ENCODE data around the gene STK11IP. TPM values are rescaled to one million over a fixed set of nuclear protein-coding genes. Genes with fewer than 3 reads are reported as not detected.
"Not testable (repeated sequence)": the region's sequence is repeated elsewhere in the genome, so short reads cannot be mapped to it uniquely, and the experiment has no call there.

Gene STK11IP
- total RNA-seq, 2 donors from 2014 or later: 18.6 to 22.4 TPM

DNA sequence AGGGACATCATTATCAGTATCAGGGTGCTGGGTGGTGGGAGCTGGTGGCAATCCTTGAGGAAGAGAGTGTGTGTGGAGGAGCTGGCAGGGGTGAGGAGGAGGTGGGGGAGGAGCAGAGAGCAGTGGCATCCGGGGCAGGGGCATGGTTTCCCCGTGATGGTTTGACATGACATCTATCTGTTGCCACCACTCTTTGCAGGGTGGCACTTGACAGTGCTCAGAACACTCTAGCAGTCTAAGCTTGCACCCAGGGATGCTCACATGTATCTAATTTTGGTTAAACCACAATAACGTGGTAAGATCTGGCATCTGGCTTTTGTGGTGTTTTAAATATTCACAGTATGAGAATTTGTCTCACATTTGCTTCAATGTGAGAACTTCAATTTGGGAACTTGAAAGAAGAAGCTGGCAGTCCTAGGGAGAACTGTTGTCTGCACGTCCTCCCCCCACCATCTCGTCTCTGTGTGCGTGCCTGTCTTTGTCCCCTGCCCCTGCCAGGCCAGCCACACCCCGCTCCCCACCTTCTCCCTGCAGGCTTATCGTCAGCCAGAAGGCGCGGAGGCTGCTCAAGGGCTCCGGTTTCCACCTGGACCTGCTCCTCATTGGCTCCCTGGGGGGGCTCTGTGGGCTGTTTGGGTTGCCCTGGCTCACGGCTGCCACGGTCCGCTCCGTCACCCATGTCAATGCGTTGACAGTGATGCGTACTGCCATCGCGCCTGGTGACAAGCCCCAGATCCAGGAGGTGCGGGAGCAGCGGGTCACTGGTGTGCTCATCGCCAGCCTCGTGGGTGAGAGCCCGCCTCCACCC is 41.5 kb downstream of the STK11IP start:
- peak; percentile 80 for DNase-seq (ENCODE audit: low spot score)
- intact Hi-C loops (cut with DNase I): loop anchor here (2.0 to 10.0 kb wide), 2 partner anchors 94 to 784 kb away; partner anchors contain the start of genes TMEM198 (in 1 of the 2) and WNT6 (in 1 of the 2)

DNA sequence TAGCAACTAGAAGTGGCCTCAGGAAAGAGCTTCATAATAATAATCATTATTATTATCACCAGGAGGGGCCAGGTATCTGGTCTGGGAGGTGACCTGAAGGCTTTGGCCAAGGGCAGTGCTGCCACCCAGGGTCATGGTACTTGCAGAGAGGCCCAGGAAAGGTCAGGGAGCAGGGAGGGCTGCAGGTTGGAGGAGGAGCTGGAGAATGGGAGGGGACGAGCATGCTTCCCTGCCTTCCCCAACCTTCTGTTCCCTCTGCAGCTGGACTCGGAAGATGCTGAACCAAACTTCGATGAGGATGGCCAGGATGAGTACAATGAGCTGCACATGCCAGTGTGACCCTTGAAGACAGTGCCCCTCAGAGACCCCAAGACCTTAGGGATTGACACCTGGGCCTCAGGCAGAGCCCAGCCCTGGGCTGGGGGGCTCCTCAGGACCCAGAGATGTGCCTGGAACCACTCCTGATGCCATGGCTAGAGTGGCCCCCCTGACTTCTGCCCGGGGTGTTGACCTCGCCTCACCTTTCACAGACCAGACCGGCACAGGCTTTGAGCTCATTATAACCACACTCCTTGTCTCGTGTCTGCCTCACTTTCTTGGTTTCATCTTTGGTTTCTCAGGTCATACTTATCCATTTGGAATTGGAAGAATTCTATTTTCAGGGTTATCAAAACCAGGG is 43.9 kb downstream of the STK11IP start:
- intact Hi-C loops (cut with DNase I): loop anchor here in 1 of 2 donors (10.0 kb wide), 1 partner anchor 97 kb away; the partner anchor contains the start of genes CHPF and TMEM198
- no peak for DNase-seq (ENCODE audit: low spot score)

DNA sequence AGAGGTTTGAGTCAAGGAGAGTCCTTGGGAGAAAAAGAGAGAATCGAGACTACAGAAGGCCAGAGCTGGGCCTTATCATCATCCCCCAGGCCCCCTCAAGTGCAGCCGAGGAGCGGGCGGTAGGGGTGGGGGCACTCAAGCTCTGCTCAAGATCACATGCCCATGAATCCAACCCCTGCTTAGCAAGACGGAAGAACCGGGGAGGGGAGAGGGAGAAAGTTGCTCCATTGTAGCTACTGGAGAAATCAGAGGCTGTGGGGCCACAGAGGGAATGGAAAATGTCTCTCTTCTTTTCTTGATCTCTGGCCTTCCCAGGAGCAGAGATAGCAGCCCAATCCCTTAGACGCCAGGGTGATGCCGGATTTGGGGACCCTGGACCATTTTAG is 44.4 kb downstream of the STK11IP start:
- intact Hi-C loops (cut with DNase I): loop anchor here in 1 of 2 donors (10.0 kb wide), 1 partner anchor 97 kb away; the partner anchor contains the start of genes CHPF and TMEM198
- no peak for DNase-seq (ENCODE audit: low spot score)

DNA sequence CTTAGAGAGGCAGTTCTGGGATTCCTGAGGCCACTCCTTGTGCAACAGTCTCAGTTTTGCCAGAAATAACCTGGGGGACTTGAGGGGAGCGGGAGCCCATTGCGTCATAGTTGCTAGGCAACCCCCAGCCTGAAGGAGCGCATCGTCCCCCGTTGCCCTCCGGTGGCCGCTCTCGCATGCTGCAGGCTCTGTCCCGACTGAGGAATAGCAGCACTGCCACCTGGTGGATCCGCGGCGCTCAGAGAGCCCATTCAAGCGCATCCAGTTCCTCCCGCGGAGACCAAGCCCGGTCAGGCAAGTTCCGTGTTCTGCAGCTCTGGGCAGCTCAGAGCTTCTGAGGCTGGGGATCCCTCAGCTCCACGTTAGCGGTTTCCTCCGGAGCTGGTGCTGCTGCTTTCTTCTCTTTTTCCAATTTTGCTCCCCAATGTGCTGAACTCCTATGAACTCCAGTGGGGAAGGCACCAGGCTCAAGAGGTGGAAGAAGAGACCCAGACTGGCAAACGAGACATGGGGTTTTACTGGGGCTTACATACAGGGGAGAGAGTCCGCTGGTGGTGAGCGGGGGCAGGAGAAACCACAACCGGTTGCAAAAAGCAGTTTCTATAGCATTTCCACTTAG is 44.9 kb downstream of the STK11IP start:
- intact Hi-C loops (cut with DNase I): loop anchor here in 1 of 2 donors (10.0 kb wide), 1 partner anchor 98 kb away; the partner anchor contains the start of genes CHPF and TMEM198
- peak; percentile 99 for DNase-seq (ENCODE audit: low spot score)

DNA sequence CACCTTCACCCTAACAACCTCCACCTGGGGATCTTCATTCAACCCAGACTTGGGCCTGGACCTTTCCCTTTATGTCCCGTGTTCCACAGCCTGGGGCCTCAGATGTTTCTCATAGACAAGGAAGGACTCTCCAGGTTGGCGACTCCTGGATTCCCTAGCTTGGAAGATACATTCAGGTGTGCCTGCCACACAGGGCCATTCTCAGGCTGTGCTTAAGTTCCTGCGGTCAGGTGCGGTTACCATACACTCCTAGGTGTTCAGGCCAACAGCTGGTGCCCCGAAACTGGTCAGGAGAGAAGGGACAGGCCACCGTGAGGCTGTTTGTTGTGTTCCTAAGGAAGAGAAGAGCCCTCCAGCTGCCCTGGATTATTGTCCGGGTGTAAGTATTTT is 45.4 kb downstream of the STK11IP start:
- intact Hi-C loops (cut with DNase I): loop anchor here in 1 of 2 donors (10.0 kb wide), 1 partner anchor 98 kb away; the partner anchor contains the start of genes CHPF and TMEM198

DNA sequence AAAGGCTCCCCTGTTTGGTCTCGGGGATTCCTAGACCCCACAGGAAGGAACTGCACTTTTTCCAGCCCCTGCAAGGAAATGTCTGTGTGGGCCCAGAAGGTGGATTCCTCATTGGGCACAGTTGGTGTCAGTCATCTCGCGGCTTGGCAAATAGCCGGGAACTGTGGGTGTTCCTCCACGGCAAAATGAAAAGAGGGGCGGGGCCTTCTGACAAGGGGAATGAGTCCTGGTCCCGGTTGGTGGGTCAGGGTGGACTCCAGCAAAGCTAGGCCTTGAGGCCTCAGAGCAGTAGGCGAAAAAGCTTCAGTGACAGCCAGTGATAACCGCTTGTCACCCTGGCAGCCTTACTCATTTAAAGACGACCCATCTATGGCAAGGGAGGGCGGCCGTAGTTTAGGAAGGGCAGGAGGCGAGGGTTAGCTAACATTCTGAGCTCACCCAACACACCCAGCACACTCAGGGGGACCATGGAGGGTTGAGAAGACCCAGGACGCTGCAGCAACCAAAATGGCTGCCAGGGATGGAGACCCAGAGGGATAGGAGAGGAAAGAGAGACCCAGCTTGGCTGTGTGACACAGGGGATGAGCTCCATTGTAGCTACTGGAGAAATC is 46.2 kb downstream of the STK11IP start:
- intact Hi-C loops (cut with DNase I): loop anchor here in 1 of 2 donors (10.0 kb wide), 1 partner anchor 99 kb away; the partner anchor contains the start of genes CHPF and TMEM198
- DNase-seq (ENCODE audit: low spot score): no peak

More for the DNA sequence above, 45.4 kb downstream of the STK11IP start:
- no peak for DNase-seq (ENCODE audit: low spot score)

DNA sequence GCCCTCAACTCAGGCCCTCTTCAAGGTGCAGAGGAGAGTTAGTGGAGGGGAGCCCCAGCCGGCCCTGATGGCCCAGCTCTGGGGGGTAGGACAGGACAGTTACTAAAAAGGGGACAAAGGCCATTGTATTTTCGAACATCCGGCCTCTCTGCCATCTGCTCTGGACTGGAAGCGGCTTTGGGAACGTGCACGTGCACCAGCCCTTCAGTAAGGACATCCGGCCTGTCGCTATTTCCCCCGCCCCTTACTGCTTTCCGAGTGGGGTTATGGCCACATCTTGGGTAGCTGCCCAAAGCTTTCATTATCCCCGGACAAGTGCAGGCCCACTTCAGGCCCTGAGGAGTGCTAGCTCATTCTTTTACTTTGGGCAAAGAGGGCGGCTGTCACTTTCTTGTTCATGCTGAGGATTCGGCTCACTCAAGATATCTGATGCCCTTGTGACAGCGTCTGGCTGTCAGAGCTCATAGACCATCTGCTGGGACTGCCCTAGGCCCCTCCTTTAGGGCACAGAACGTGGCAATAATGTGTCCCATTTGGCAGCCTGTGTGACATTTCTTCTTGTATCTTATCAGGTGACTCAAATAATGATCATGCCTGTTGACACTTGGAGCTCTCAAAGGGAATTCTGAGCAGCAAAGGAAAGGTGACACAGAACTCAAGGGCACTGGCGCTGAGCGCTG is 47.3 kb downstream of the STK11IP start:
- intact Hi-C loops (cut with DNase I): loop anchor here in 1 of 2 donors (10.0 kb wide), 1 partner anchor 100 kb away; the partner anchor contains the start of genes CHPF and TMEM198
- DNase-seq (ENCODE audit: low spot score): peak; percentile 81

DNA sequence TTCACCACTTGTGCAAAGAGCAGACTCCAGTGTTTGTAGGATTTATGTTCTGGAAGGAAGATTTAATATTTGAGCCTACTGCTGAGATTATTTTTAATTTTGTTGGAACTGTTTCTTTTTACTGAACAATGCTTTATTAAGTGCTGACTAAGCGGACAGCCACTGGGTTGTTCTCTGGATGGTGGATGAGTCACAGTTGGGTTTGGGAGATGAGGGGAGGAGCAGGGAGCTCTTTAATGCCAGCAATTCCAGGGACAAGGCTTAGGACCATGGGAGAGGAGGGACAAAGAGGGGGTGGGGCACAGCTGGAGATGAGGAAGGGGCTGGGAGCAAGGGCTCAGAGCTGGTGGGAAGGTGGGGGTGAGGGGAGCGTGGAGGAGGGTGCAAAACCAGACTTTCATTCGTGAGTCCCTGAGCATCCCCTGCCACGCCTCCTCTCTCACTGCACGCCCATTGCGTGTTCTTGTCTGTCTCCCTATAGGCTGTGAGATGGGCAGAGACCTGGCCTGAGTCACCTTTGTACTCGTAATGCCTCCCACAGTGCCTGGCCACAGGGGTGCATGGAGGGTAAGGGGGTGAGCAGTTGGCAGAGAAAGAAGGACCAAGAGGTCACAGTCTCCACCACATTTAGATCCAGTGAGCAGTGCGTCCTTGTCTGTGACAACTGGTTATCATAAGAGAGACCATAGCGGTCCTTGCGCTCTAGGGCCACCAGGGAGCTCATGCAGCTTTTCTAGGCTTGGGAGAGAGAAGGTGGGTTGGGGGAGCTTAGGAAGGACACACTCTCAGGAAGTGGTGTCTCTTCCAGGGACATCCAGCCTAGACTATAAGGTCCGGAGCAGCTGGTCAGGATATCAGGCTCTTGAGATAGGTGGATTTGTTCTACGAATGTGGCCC is 48.2 kb downstream of the STK11IP start:
- DNase-seq (ENCODE audit: low spot score): no peak
- intact Hi-C loops (cut with DNase I): loop anchor here in 1 of 2 donors (10.0 kb wide), 1 partner anchor 101 kb away; the partner anchor contains the start of genes CHPF and TMEM198

DNA sequence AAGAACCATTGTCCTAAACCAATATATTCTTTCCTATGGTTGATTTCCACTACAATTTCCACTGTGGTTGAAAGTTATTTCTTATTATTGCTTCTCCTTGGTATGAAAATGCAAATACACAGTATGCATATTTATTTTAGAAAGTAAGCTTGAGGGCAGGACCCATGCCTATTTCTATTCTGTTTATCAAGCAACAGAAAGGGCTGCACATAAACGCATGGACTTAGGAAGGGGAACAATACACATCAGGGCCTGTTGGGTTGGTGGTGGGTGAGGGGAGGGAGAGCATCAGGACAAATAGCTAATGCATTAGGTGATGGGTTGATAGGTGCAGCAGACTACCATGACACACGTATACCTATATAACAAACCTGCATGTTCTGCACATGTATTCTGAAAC is 50.5 kb downstream of the STK11IP start:
- intact Hi-C loops (cut with DNase I): loop anchor here in 1 of 2 donors (10.0 kb wide), 1 partner anchor 103 kb away; the partner anchor contains the start of genes CHPF and TMEM198
- no peak for DNase-seq (ENCODE audit: low spot score)

DNA sequence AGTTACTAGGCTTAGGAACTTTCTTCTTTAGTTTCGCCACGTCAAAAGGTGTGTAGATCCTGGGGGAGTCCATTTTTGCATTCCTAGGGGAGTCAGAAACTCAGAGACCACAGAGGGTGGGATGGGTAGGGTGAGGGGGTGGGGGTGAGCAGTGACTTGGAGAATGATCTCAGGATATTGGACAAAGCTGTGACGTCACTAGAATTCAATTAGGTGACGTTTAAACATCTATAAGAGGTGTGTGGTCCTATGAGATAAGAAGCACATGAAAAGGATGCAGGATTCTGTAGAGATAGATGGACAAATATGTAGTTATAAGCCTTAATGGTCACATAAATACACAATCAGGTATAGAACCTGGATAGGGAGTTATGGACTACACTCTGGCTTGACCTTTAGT is 51.3 kb downstream of the STK11IP start:
- DNase-seq (ENCODE audit: low spot score): no peak
- intact Hi-C loops (cut with DNase I): loop anchor here in 1 of 2 donors (10.0 kb wide), 1 partner anchor 104 kb away; the partner anchor contains the start of genes CHPF and TMEM198

DNA sequence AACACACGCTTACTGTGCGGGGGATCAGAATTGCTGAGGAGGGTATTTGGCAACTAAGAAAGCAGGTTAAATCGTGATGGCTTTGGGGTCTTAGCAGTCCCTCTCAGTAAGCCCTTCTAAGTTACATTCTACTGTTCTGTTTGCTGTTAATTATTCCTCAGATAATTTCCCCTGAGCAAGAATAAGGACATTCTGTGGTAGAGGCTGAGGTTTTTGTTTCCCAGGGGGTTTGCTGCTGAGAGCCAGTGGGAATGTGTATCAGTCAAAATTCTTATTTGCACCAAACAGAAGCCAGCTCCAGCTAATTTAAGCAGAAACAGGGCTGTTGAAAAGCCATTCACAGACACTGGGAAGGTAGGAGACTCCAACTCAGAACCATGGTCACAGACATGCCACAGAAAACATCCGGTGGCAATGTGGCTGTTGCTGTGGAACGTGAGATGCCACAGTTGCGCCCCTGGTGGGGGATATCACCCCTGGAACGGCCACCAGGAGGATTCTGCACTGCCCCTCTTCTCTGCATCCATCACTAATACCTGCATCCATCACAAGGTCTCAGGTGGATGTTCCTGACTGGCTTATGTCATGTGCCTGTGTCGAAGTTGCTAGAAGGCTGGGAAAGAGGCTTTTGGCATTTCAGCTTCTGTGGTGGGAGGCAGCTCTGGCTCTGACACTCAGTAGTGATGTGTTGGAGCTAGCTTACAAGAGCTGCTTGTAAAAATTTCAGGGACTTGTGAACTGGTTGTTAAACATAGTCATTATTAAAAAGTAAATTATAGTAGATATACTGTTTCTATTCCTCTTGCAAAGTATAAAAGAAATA is 53.0 kb downstream of the STK11IP start:
- no peak for DNase-seq (ENCODE audit: low spot score)
- intact Hi-C loops (cut with DNase I): no loop called here

DNA sequence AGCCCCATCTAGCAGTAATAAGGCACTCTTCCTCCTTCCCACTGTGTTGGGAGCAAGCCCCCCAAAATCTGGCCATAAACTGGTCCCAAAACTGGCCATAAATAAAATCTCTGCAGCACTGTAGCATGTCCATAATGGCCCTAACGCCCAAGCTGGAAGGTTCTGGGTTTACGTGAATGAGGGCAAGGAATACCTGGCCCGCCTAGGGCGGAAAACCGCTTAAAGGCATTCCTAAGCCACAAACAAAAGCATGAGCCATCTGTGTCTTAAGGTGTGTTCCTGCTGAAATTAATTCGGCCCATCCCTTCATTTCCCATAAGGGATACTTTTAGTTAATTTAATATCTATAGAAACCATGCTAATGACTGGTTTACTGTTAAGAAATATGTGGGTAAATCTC is 54.0 kb downstream of the STK11IP start:
- intact Hi-C loops (cut with DNase I); DNase-seq (ENCODE audit: low spot score): not testable (repeated sequence)

DNA sequence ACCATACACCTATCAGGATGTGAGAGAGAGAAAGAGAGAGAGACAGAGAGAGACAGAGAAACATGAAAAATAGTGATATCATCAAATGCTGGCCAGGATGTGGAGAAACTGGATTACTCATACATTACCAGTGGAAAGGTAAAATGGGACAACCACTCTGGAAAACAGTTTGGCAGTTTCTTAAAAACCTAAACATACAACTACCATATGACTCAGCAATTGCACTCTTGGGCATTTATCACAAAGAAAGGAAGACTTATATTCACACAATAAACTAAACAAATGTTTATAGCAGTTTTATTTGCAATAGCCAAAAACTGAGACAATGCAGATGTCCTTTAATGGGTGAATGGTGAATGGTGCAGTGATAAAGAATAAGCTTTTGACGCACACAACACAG is 58.9 kb downstream of the STK11IP start:
- DNase-seq (ENCODE audit: low spot score): no peak
- intact Hi-C loops (cut with DNase I): no loop called here

DNA sequence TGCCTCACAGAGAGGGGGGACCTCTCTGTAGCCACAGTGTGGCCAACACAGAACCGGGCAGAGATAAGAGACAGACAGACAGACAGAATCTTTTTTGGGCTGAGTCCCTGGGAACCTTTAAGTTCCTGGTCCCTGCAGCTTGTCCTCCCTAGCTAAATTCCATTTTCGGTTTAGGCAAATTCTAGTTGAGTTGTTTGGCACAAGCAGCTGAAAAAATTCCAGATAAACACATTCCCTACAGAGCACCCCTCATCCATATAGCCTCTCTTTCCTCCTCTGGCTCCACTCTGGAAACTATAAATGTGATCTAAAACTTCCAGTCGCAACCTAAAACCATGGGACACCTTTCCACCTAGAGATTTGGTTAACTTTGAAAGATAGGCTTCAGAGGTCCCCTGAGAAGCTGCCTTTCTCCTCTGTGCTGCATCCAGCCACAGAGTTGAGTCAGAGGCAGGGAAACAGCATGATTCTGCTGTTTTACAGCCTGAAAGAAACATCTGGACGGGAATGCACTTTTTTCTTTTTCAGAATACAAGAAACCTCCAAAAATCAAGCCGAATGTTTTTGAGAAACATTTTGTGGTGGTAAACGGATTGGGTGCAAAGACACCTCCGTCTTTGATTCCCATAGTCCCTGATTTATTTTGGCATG is 60.7 kb downstream of the STK11IP start:
- intact Hi-C loops (cut with DNase I): loop anchor here in 1 of 2 donors (2.0 kb wide), 1 partner anchor 56 kb away; no protein-coding TSS in a partner anchor
- DNase-seq (ENCODE audit: low spot score): no peak

DNA sequence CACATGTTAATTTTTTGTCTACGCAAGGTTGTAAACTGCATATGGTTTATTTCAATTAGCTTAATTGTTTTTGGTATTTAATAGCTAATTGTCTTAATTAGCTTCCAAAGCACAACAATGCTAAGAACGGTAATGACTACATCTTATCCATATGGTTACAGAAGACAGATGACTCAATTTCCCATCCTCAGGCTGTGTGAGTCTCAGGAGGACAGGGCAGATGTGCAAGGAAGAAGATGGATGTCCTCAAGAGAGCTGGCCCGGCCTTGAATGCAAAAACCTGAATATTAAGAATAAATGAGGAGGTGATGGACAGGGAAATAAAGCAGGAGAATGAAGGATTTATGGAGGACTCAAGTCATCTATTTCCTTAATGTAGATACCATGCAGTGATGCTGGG is 61.2 kb downstream of the STK11IP start:
- no peak for DNase-seq (ENCODE audit: low spot score)
- intact Hi-C loops (cut with DNase I): loop anchor here in 1 of 2 donors (2.0 kb wide), 1 partner anchor 56 kb away; no protein-coding TSS in a partner anchor
